SU-DHL-6 (cell line): ENCODE data around the gene PXK.
A peak's percentile ranks its signal among the peaks of the same experiment; 100 is the strongest.

Experiments
- H2AFZ ChIP-seq: fragments of 200-600 bp; sonication (generic); 2 replicates; pipeline ENCODE4 v1.6.1; 2014; ENCODE audit warnings: low read depth, mild to moderate bottlenecking, moderate library complexity, mixed read lengths, antibody characterized with exemption, low read length; ENCODE audit not compliant: severe bottlenecking
- H3F3A ChIP-seq: fragments of 200-600 bp; shearing (Covaris generic); 2 replicates; pipeline ENCODE4 v1.6.0; 2016; ENCODE audit warnings: antibody characterized with exemption, mild to moderate bottlenecking; ENCODE audit not compliant: insufficient read depth
- H3K27ac ChIP-seq: fragments of 200-600 bp; sonication (generic); 2 replicates; pipeline ENCODE4 v1.5.1; 2016; ENCODE audit warnings: low read depth, mild to moderate bottlenecking, low read length, moderate library complexity, mixed read lengths
- H3K27me3 ChIP-seq: fragments of 200-600 bp; sonication (generic), shearing (Covaris generic); 2 replicates; pipeline ENCODE4 v1.6.0; 2014; ENCODE audit warnings: mild to moderate bottlenecking, low read length
- H3K36me3 ChIP-seq: fragments of 200-600 bp; sonication (generic); 2 replicates; pipeline ENCODE4 v1.6.1; 2014; ENCODE audit warnings: mild to moderate bottlenecking, low read length, mixed read lengths
- H3K4me2 ChIP-seq: fragments of 300-600, 200-600 bp; shearing (Covaris generic), sonication (generic); 2 replicates; pipeline ENCODE4 v1.6.0; 2014; ENCODE audit warnings: low read length, low read depth, mild to moderate bottlenecking; ENCODE audit not compliant: poor library complexity, severe bottlenecking
- H3K4me3 ChIP-seq: fragments of 200-600 bp; sonication (generic); 2 replicates; pipeline ENCODE4 v1.5.1; 2014; ENCODE audit warnings: antibody characterized with exemption, low read length, mild to moderate bottlenecking, mixed read lengths; ENCODE audit not compliant: insufficient read depth, poor library complexity, severe bottlenecking
- H3K79me2 ChIP-seq: fragments of 200-600 bp; sonication (generic); 2 replicates; pipeline ENCODE4 v1.6.1; 2014; ENCODE audit warnings: mild to moderate bottlenecking, low read length, moderate library complexity; ENCODE audit not compliant: insufficient read depth
- H3K9ac ChIP-seq: fragments of 200-600 bp; sonication (generic); 2 replicates; pipeline ENCODE4 v1.7.0; 2014; ENCODE audit warnings: mild to moderate bottlenecking, low read length
- H3K9me2 ChIP-seq: fragments of 200-600 bp; sonication (generic); replicated peaks from 2 replicates; pipeline ENCODE4 v1.6.1; 2014; ENCODE audit warnings: low read length; ENCODE audit not compliant: insufficient read depth
- H3K9me3 ChIP-seq: fragments of 200-600 bp; sonication (generic); 2 replicates; pipeline ENCODE4 v1.6.1; 2014; ENCODE audit warnings: low read length, mixed read lengths; ENCODE audit not compliant: insufficient read depth
- H4K20me1 ChIP-seq: fragments of 200-600 bp; sonication (generic); 2 replicates; pipeline ENCODE4 v1.6.1; 2014; ENCODE audit warnings: low read depth, mild to moderate bottlenecking, antibody characterized with exemption, low read length, moderate library complexity, mixed read lengths
- CTCF ChIP-seq: fragments of 200-600 bp; sonication (generic); IDR thresholded peaks from one replicate; pipeline ENCODE4 v1.5.1; 2017; ENCODE audit warnings: antibody characterized with exemption, mild to moderate bottlenecking, low read length, moderate library complexity; ENCODE audit not compliant: insufficient read depth, poor library complexity, severe bottlenecking
- EZH2phosphoT487 ChIP-seq: fragments of 200-600 bp; sonication (generic), shearing (Covaris generic); conservative IDR thresholded peaks from 2 replicates; pipeline ENCODE4 v1.6.1; 2018; ENCODE audit warnings: mild to moderate bottlenecking, antibody characterized with exemption, low read length, moderate library complexity, mixed read lengths

Gene PXK

GRCh38 chr3:58299839-58300516, 32.7 kb upstream of the PXK start:
- H3K9ac ChIP-seq, result no peak overlapping the region
- H4K20me1 ChIP-seq, result no peaks in the 10 kb centered on the region
- H3K79me2 ChIP-seq, result no peaks in the 10 kb centered on the region
- no peaks in the 10 kb centered on the region for H3F3A ChIP-seq
- TF ChIP-seq CTCF (peak; percentile 59), EZH2phosphoT487 (no peak)
- H3K4me3 ChIP-seq, result no peak overlapping the region
- no peaks in the 10 kb centered on the region for H3K9me2 ChIP-seq
- H3K27me3 ChIP-seq, result no peaks in the 10 kb centered on the region
- H3K36me3 ChIP-seq, result no peaks in the 10 kb centered on the region
- no peak overlapping the region for H3K4me2 ChIP-seq
- H2AFZ ChIP-seq, result no peak overlapping the region
- H3K27ac ChIP-seq, result no peak overlapping the region
- no peaks in the 10 kb centered on the region for H3K9me3 ChIP-seq

GRCh38 chr3:58305882-58306711, 26.6 kb upstream of the PXK start, which contains the start of the genes HTD2 and RPP14:
Gene HTD2 (plus strand): TSS chr3:58306520. CDS start chr3:58317614, 11,094 bp downstream.
Gene RPP14 (plus strand): TSS chr3:58306245. CDS start chr3:58310330, 4,085 bp downstream.
- peak; percentile 84 for TF ChIP-seq CTCF
- TF ChIP-seq EZH2phosphoT487, result no peak
- H4K20me1 ChIP-seq, result peaks cover 10% of the 10 kb centered on the region; the same call in 1 of the 2 replicates
- H3K4me2 ChIP-seq, result peak within 1 kb of the TSS; percentile 74
- H3K9ac ChIP-seq, result peak within 1 kb of the TSS; percentile 83
- H3K27ac ChIP-seq, result peak within 1 kb of the TSS; percentile 84
- H3K9me3 ChIP-seq, result no peaks in the 10 kb centered on the region
- H3K79me2 ChIP-seq, result peaks cover 41% of the 10 kb centered on the region
- H3K36me3 ChIP-seq, result 0 out of 2 replicates have a peak, but pooled peaks cover 2% of the 10 kb centered on the region
- H3K4me3 ChIP-seq, result peak within 1 kb of the TSS; percentile 93
- H3K27me3 ChIP-seq, result no peaks in the 10 kb centered on the region
- no peaks in the 10 kb centered on the region for H3K9me2 ChIP-seq
- no peak within 1 kb of the TSS for H2AFZ ChIP-seq
- no peaks in the 10 kb centered on the region for H3F3A ChIP-seq

GRCh38 chr3:58307639-58308215, 25.0 kb upstream of the PXK start:
- H3K9me2 ChIP-seq, result no peaks in the 10 kb centered on the region
- peaks cover 44% of the 10 kb centered on the region for H3K79me2 ChIP-seq
- no peaks in the 10 kb centered on the region for H3K9me3 ChIP-seq
- no peak overlapping the region for H3K27ac ChIP-seq
- H3K9ac ChIP-seq, result peak overlapping the region; percentile 83
- TF ChIP-seq CTCF (peak; percentile 47), EZH2phosphoT487 (no peak)
- peak overlapping the region; percentile 74 for H3K4me2 ChIP-seq
- no peaks in the 10 kb centered on the region for H3F3A ChIP-seq
- H3K4me3 ChIP-seq, result peak overlapping the region; percentile 93
- H2AFZ ChIP-seq, result no peak overlapping the region
- H3K36me3 ChIP-seq, result 0 out of 2 replicates have a peak, but pooled peaks cover 6% of the 10 kb centered on the region
- H4K20me1 ChIP-seq, result peaks cover 10% of the 10 kb centered on the region; the same call in 1 of the 2 replicates
- no peaks in the 10 kb centered on the region for H3K27me3 ChIP-seq
